Testis (tissue), 3 donors: ENCODE results near the gene MOCOS. TPM values are rescaled to one million over a fixed set of nuclear protein-coding genes. Genes with fewer than 3 reads are reported as not detected.

Experiments
- DNase-seq: peaks from one replicate; pipeline ENCODE4 v3.0.0-alpha.2; 2019
- H3K27ac ChIP-seq, 2 donors: fragments of 200-600 bp; sonication (generic); one replicate each; pipeline ENCODE4 v1.5.1; 2019
- H3K27me3 ChIP-seq: fragments of 200-600 bp; sonication (generic); one replicate; pipeline ENCODE4 v1.5.1; 2019
- H3K36me3 ChIP-seq: fragments of 200-600 bp; sonication (generic); one replicate; pipeline ENCODE4 v1.5.1; 2017; ENCODE audit warnings: low read depth; ENCODE audit errors: missing control alignments
- H3K4me1 ChIP-seq: fragments of 200-600 bp; sonication (generic); one replicate; pipeline ENCODE4 v1.5.1; 2019
- H3K4me3 ChIP-seq, 2 donors: fragments of 200-600 bp; sonication (generic); one replicate each; pipeline ENCODE4 v1.5.1; 2017 to 2019
- H3K9me3 ChIP-seq: fragments of 200-600 bp; sonication (generic); one replicate; pipeline ENCODE4 v1.5.1; 2017
- CTCF ChIP-seq, 3 experiments: fragments of 450-650 bp in 2 of 3; fragments of 200-600 bp in 1 of 3; sonication (generic) in 1 of 3; IDR thresholded peaks; one replicate each; pipeline ENCODE4 v1.5.1; 2016 to 2019; ENCODE audit warnings: antibody characterized with exemption in 3 of 3, mild to moderate bottlenecking in 2 of 3, moderate library complexity in 1 of 3
- POLR2A ChIP-seq: fragments of 450-650 bp; IDR thresholded peaks from one replicate; pipeline ENCODE4 v1.6.1; 2017; ENCODE audit warnings: antibody characterized with exemption, mild to moderate bottlenecking, moderate library complexity
- WGBS, 2 donors: methylation state at CpG; one replicate each; pipeline ENCODE4 v1.1.5; 2018; 5-methylcytosine and 5-hydroxymethylcytosine counted together
- intact Hi-C: fragments of 100-400 bp; cut with DNase I; formaldehyde crosslinking; loops from one replicate; pipeline ENCODE4 v1.15.1; 2023; ENCODE audit warnings: low total_unique reads
- polyA plus RNA-seq: library from polyadenylated mRNA; stranded (reverse); fragments of 350-450 nt; fragmentation: Illumina TruSeq; extraction: RNeasy Lipid Tissue Mini Kit (QIAGEN cat#74804); gene quantifications from one replicate; pipeline ENCODE4 v1.2.3, GENCODE V29; 2014; ENCODE audit warnings: low read depth, low replicate concordance; ENCODE audit not compliant: insufficient read depth
- total RNA-seq, 2 donors: library from RNA; depleted of rRNA; stranded (reverse); fragments of >200 nt; gene quantifications; one replicate each; pipeline ENCODE4 v1.2.3, GENCODE V29; 2016

MOCOS gene
- total and polyA plus RNA-seq, 3 donors from 2014 or later: 1.5 to 2.9 (median 1.9) TPM

DNA sequence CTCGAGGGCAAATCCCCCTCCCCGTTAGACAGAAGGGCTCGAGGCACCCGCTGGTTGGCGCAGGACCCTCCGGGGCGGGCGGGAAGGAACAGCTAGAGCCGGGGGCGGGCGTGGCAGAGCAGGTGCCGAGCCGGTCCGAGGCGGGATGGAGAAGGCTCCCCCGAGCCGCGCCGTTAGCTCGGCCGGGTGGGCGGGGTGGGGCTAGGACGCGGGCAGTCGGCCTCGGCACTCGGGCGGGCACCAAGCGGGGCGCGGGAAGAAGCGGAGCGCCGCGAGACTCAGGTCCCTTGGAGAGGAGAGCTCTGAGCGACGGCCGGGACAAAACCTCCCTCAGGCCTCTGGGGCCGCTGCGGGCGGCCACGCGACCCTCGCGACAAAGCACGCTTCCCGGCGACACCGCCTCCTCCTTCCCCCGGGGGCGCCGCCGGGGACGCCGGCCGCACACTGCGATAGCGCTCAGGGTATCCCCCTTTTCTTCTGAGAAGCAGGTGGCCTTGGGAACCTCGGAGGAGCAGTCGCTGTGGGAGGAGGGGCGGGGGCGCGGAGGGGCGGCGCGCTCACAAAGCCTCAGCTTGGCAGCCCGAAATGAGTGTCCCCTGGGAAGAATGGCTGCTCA lies 110.9 kb downstream of the MOCOS start:
- Histone ChIP-seq H3K27ac (no peak overlapping the region), H3K27me3 (no peaks in the 10 kb centered on the region), H3K4me1 (peaks cover 4% of the 10 kb centered on the region), H3K4me3 (peak overlapping the region; percentile 63 to 77), H3K36me3 (no peaks in the 10 kb centered on the region), H3K9me3 (no peaks in the 10 kb centered on the region)
- intact Hi-C loops: no loop called here
- TF ChIP-seq POLR2A: no peak
- WGBS, 2 donors: 1 to 3% methylated on average over 7 to 58 of the region's 67 CpGs
- no peak for DNase-seq

- peak overlapping the region in 1 of 2 donors; percentile 77 for H3K4me3 ChIP-seq
- TF ChIP-seq CTCF (IDR thresholded peaks at IDR 0.05): no peak
- TF ChIP-seq POLR2A: no peak
- no peak overlapping the region for H3K27ac ChIP-seq
- no peaks in the 10 kb centered on the region for H3K9me3 ChIP-seq
- WGBS, 2 donors: 48 to 65% methylated on average over 6 of the region's 6 CpGs
- intact Hi-C loops: no loop called here
- no peaks in the 10 kb centered on the region for H3K27me3 ChIP-seq
- H3K4me1 ChIP-seq: peaks cover 4% of the 10 kb centered on the region
- no peaks in the 10 kb centered on the region for H3K36me3 ChIP-seq
- no peak for DNase-seq
These were observed 111.7 kb downstream of the MOCOS start for GRCh38 chr18:36299015-36299414.

- DNase-seq: no peak
- TF ChIP-seq POLR2A: no peak
- no peak for TF ChIP-seq CTCF (IDR thresholded peaks at IDR 0.05)
- H3K4me1 ChIP-seq: peaks cover 8% of the 10 kb centered on the region
- intact Hi-C loops: no loop called here
- WGBS, 2 donors: 75 to 89% methylated on average over 6 of the region's 6 CpGs
- no peaks in the 10 kb centered on the region for H3K9me3 ChIP-seq
- H3K27me3 ChIP-seq: no peaks in the 10 kb centered on the region
- no peak overlapping the region for H3K4me3 ChIP-seq
- no peaks in the 10 kb centered on the region for H3K36me3 ChIP-seq
- H3K27ac ChIP-seq: no peak overlapping the region
These were observed 112.9 kb downstream of the MOCOS start for GRCh38 chr18:36300211-36300610.

DNA sequence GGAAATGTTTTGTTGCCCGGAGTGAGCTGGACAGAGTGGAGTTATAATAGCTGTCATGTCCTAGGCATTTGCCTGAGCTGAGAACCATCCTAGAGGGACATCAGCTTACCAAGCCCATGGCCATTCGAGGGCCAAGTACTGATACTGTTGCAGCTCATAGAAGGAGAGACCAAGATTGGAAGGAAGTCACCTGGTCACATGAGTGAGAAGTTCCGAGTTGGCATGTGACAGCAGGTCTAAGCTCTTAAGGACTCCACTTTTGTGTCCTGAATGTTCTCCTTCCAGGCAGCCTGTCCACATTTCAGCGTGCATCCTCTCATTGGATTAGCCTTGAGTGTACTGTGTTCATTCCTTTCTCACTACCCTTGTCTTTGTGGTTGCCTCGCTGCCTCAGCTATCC lies 114.6 kb downstream of the MOCOS start:
- intact Hi-C loops: no loop called here
- 75 to 90% methylated on average over 5 of the region's 5 CpGs for WGBS, 2 donors

DNA sequence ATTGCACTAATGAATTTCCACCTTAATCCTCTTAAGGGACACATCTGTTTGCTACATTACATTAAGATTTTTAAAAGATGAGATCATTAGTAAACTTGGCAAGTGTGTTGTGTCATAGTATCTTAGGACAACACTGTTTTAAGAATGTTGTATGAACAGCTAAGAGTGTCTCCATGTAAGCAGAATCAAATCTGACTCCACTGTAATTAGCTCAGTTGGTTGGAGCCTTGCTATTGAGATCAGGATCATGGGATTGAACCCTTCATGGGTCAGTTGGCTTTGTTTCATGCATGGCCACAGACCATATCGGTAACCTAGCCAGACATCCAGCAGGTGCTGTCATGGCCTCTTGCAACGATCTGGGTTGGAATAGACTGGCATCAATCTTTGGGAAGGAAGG lies 115.4 kb downstream of the MOCOS start:
- intact Hi-C loops: no loop called here
- peaks cover 5% of the 10 kb centered on the region for H3K4me1 ChIP-seq
- WGBS, 2 donors: 57 to 92% methylated on average over 1 to 2 of the region's 2 CpGs

More for the DNA sequence above, 114.6 kb downstream of the MOCOS start:
- no peak for DNase-seq
- Histone ChIP-seq H3K9me3 (no peaks in the 10 kb centered on the region), H3K4me1 (peaks cover 5% of the 10 kb centered on the region), H3K27ac (no peak overlapping the region), H3K27me3 (no peaks in the 10 kb centered on the region), H3K4me3 (no peak overlapping the region), H3K36me3 (no peaks in the 10 kb centered on the region)
- TF ChIP-seq CTCF (IDR thresholded peaks at IDR 0.05): no peak
- no peak for TF ChIP-seq POLR2A

More for the DNA sequence above, 115.4 kb downstream of the MOCOS start:
- Histone ChIP-seq H3K27me3 (no peaks in the 10 kb centered on the region), H3K27ac (no peak overlapping the region), H3K4me3 (no peak overlapping the region), H3K9me3 (no peaks in the 10 kb centered on the region), H3K36me3 (no peaks in the 10 kb centered on the region)
- DNase-seq: no peak
- TF ChIP-seq POLR2A: no peak
- no peak for TF ChIP-seq CTCF (IDR thresholded peaks at IDR 0.05)
